GM19023 (cell line): ENCODE measurements around the gene ANXA4.
A peak's percentile ranks its signal among the peaks of the same experiment; 100 is the strongest.
"Not testable (repeated sequence)": the region's sequence is repeated elsewhere in the genome, so short reads cannot be mapped to it uniquely, and the experiment has no call there.

ENCODE experiments used
- ATAC-seq: cut with Tn5 transposase; IDR thresholded peaks from one replicate; pipeline ENCODE4 v1.9.1; 2021; ENCODE audit warnings: mild to moderate bottlenecking, moderate library complexity; ENCODE audit not compliant: unreplicated experiment

The ANXA4 gene

GRCh38 chr2:69802781-69803367, 60.9 kb downstream of the ANXA4 start:
- ATAC-seq: peak; percentile 53

GRCh38 chr2:69804416-69804815, 62.5 kb downstream of the ANXA4 start:
- no peak for ATAC-seq

GRCh38 chr2:69805887-69806286, 64.0 kb downstream of the ANXA4 start:
- no peak for ATAC-seq

- ATAC-seq: no peak
Measured at GRCh38 chr2:69807821-69808540, 66.0 kb downstream of the ANXA4 start.

GRCh38 chr2:69810550-69810949, 68.6 kb downstream of the ANXA4 start:
- ATAC-seq: no peak

- no peak for ATAC-seq
Measured at GRCh38 chr2:69811018-69811417, 69.1 kb downstream of the ANXA4 start.

GRCh38 chr2:69811591-69811990, 69.7 kb downstream of the ANXA4 start:
- ATAC-seq: no peak

- no peak for ATAC-seq
Measured at GRCh38 chr2:69815717-69816116, 73.8 kb downstream of the ANXA4 start.

GRCh38 chr2:69816923-69817542, 75.1 kb downstream of the ANXA4 start:
- no peak for ATAC-seq

- no peak for ATAC-seq
Measured at GRCh38 chr2:69817729-69818501, 76.0 kb downstream of the ANXA4 start.

GRCh38 chr2:69827796-69828540, 86.0 kb downstream of the ANXA4 start:
- no peak for ATAC-seq

- ATAC-seq: no peak
Measured at GRCh38 chr2:69828938-69829255, 87.0 kb downstream of the ANXA4 start.

GRCh38 chr2:69829256-69830044, 87.5 kb downstream of the ANXA4 start, which contains the start of gene GMCL1:
Gene GMCL1 (plus strand): TSS chr2:69829660. CDS start chr2:69829893, 233 bp downstream.
- ATAC-seq: peak; percentile 91

- peak; percentile 29 for ATAC-seq
Measured at GRCh38 chr2:69830045-69830905, 88.3 kb downstream of the ANXA4 start.

GRCh38 chr2:69830906-69831241, 88.9 kb downstream of the ANXA4 start:
- not testable (repeated sequence) for ATAC-seq

- no peak for ATAC-seq
Measured at GRCh38 chr2:69831354-69831905, 89.5 kb downstream of the ANXA4 start.

GRCh38 chr2:69833752-69834151, 91.8 kb downstream of the ANXA4 start:
- no peak for ATAC-seq

- ATAC-seq: no peak
Measured at GRCh38 chr2:69835666-69836065, 93.7 kb downstream of the ANXA4 start.

- no peak for ATAC-seq
Measured at GRCh38 chr2:69836316-69836715, 94.4 kb downstream of the ANXA4 start.
